NK-92 (cell line): Measurements from ENCODE around the gene CHMP5.

ENCODE experiments used
- DNase-seq: peaks from one replicate; lab custom pipeline; 2025; ENCODE audit not compliant: unreplicated experiment; lab: John Stamatoyannopoulos, UW

CHMP5 gene

GRCh38 chr9:33264473-33265177 lies at the start of gene CHMP5, which contains the start of gene BAG1:
TSS of gene CHMP5 (plus strand) at chr9:33265049. CDS start at chr9:33265079, 30 bp downstream.
TSS of gene BAG1 (minus strand) at chr9:33264708.
- peak; percentile 97 for DNase-seq

GRCh38 chr9:33220681-33221567 lies 43.9 kb upstream of the CHMP5 start:
- DNase-seq, result no peak

- DNase-seq, result no peak
Measured at GRCh38 chr9:33221568-33221884, 43.3 kb upstream of the CHMP5 start.

GRCh38 chr9:33222031-33222430 lies 42.8 kb upstream of the CHMP5 start:
- DNase-seq, result no peak

- DNase-seq, result no peak
Measured at GRCh38 chr9:33223696-33224095, 41.2 kb upstream of the CHMP5 start.

- no peak for DNase-seq
Measured at GRCh38 chr9:33225319-33226147, 39.3 kb upstream of the CHMP5 start.

GRCh38 chr9:33227008-33227398 lies 37.8 kb upstream of the CHMP5 start:
- no peak for DNase-seq

- DNase-seq, result no peak
Measured at GRCh38 chr9:33227741-33228140, 37.1 kb upstream of the CHMP5 start.

- no peak for DNase-seq
Measured at GRCh38 chr9:33228606-33229005, 36.2 kb upstream of the CHMP5 start.

- DNase-seq, result no peak
Measured at GRCh38 chr9:33229359-33230114, 35.3 kb upstream of the CHMP5 start.

- DNase-seq, result no peak
Measured at GRCh38 chr9:33230756-33231622, 33.9 kb upstream of the CHMP5 start.

GRCh38 chr9:33231623-33231942 lies 33.3 kb upstream of the CHMP5 start:
- DNase-seq, result no peak

GRCh38 chr9:33232815-33233214 lies 32.0 kb upstream of the CHMP5 start:
- no peak for DNase-seq

- DNase-seq, result no peak
Measured at GRCh38 chr9:33233626-33234342, 31.1 kb upstream of the CHMP5 start.

GRCh38 chr9:33234511-33235467 lies 30.1 kb upstream of the CHMP5 start:
- DNase-seq, result no peak

GRCh38 chr9:33236571-33236970 lies 28.3 kb upstream of the CHMP5 start:
- no peak for DNase-seq

GRCh38 chr9:33239921-33240320 lies 24.9 kb upstream of the CHMP5 start, which contains the start of gene SPINK4:
TSS of gene SPINK4 (plus strand) at chr9:33240167. CDS start at chr9:33240209, 42 bp downstream.
- DNase-seq, result no peak

GRCh38 chr9:33241298-33241697 lies 23.6 kb upstream of the CHMP5 start:
- no peak for DNase-seq
